Fibroblast of lung (primary cell): ENCODE data around the gene SLC24A3. TPM values are rescaled to one million over a fixed set of nuclear protein-coding genes. Genes with fewer than 3 reads are reported as not detected.
"Not testable (repeated sequence)": the region's sequence is repeated elsewhere in the genome, so short reads cannot be mapped to it uniquely, and the experiment has no call there.

Experiments used
- DNase-seq, 2 donors: peaks; one replicate each; pipeline versions ENCODE4 v3.0.0 to v3.0.0-alpha.2; 2010; ENCODE audit warnings: low read depth in 2 of 2
- H2AFZ ChIP-seq: 2 replicates; pipeline ENCODE4 v1.5.1; 2012; ENCODE audit warnings: low read length, control low read depth, inconsistent platforms
- H3K27ac ChIP-seq: 2 replicates; pipeline ENCODE4 v1.5.1; 2011; ENCODE audit warnings: low read length, control low read depth; ENCODE audit not compliant: insufficient read depth
- H3K27me3 ChIP-seq: 2 replicates; pipeline ENCODE4 v1.5.1; 2011; ENCODE audit warnings: mild to moderate bottlenecking, low read length; ENCODE audit not compliant: control insufficient read depth, insufficient read depth
- H3K36me3 ChIP-seq: 2 replicates; pipeline ENCODE4 v1.5.1; 2011; ENCODE audit warnings: low read length; ENCODE audit not compliant: control insufficient read depth, insufficient read depth
- H3K4me1 ChIP-seq: 2 replicates; pipeline ENCODE4 v1.5.1; 2011; ENCODE audit warnings: low read length; ENCODE audit not compliant: control insufficient read depth, insufficient read depth; ENCODE audit errors: extremely low read depth
- H3K4me2 ChIP-seq: 2 replicates; pipeline ENCODE4 v1.5.1; 2011; ENCODE audit warnings: low read length, control low read depth; ENCODE audit not compliant: insufficient read depth; ENCODE audit errors: extremely low read depth
- H3K4me3 ChIP-seq, 4 experiments: fragments of 200-600 bp in 1 of 4; sonication (generic) in 1 of 4; replicated peaks in 1 of 4; 2 replicates each; pipeline ENCODE4 v1.5.1; 2011 to 2016; ENCODE audit warnings: low read length in 4 of 4, low read depth in 3 of 4, mild to moderate bottlenecking in 3 of 4, control low read depth in 2 of 4, inconsistent platforms in 1 of 4, mixed read lengths in 1 of 4; ENCODE audit not compliant: insufficient read depth in 1 of 4; ENCODE audit errors: control extremely low read depth in 1 of 4
- H3K79me2 ChIP-seq: 2 replicates; pipeline ENCODE4 v1.5.1; 2012; ENCODE audit warnings: mild to moderate bottlenecking, low read length, inconsistent platforms; ENCODE audit not compliant: control insufficient read depth, insufficient read depth
- H3K9ac ChIP-seq: 2 replicates; pipeline ENCODE4 v1.5.1; 2011; ENCODE audit warnings: mild to moderate bottlenecking, low read length, control low read depth; ENCODE audit not compliant: insufficient read depth
- H3K9me3 ChIP-seq: 2 replicates; pipeline ENCODE4 v1.5.1; 2012; ENCODE audit warnings: low read depth, low read length; ENCODE audit not compliant: control insufficient read depth, insufficient read depth
- H4K20me1 ChIP-seq: 2 replicates; pipeline ENCODE4 v1.5.1; 2011; ENCODE audit warnings: low read length; ENCODE audit not compliant: control insufficient read depth, insufficient read depth; ENCODE audit errors: extremely low read depth
- CTCF ChIP-seq, 2 donors: IDR thresholded peaks in 1 of 2; conservative IDR thresholded peaks in 1 of 2; 1 replicate in 1 of 2; 2 replicates in 1 of 2; pipeline ENCODE4 v1.5.1; 2011 to 2012; ENCODE audit warnings: low read length in 2 of 2, control low read depth in 1 of 2, inconsistent platforms in 1 of 2, low read depth in 1 of 2, mild to moderate bottlenecking in 1 of 2
- EZH2 ChIP-seq: IDR thresholded peaks from 2 replicates; pipeline ENCODE4 v1.5.1; 2012; ENCODE audit warnings: low read length, control low read depth, mild to moderate bottlenecking; ENCODE audit errors: missing control alignments
- polyA plus RNA-seq, 2 donors: library from polyadenylated mRNA; depleted of rRNA in 1 of 2; stranded (reverse) in 1 of 2; unstranded in 1 of 2; fragments of >200 nt; gene quantifications; 2 replicates each; pipeline ENCODE4 v1.2.1, GENCODE V29; 2011 to 2012; ENCODE audit warnings: missing spikeins in 1 of 2
- total RNA-seq: library from RNA; depleted of rRNA; stranded (reverse); fragments of >200 nt; gene quantifications from 2 replicates; pipeline ENCODE4 v1.2.1, GENCODE V29; 2014

Gene SLC24A3
- total and polyA plus RNA-seq, 2 donors (not counting 1 experiment from before 2014, with no cell fraction given), result 0.03 to 1.8 TPM

- no peaks in the 10 kb centered on the region for H3K36me3 ChIP-seq
- H3K4me2 ChIP-seq, result no peak overlapping the region
- TF ChIP-seq EZH2 (no peak), CTCF (conservative IDR thresholded peaks at IDR 0.05 in 1 of 2, IDR thresholded peaks at IDR 0.05 in 1 of 2; ENCODE audit: low read depth in 1 of 2, low read length in 2 of 2) (no peak)
- H3K9me3 ChIP-seq, result no peaks in the 10 kb centered on the region
- no peaks in the 10 kb centered on the region for H3K79me2 ChIP-seq
- no peak overlapping the region for H2AFZ ChIP-seq
- H3K27me3 ChIP-seq, result peaks cover 3% of the 10 kb centered on the region
- DNase-seq, result no peak
- no peak overlapping the region for H3K9ac ChIP-seq
- no peak overlapping the region for H3K27ac ChIP-seq
- no peak overlapping the region for H3K4me3 ChIP-seq
- no peaks in the 10 kb centered on the region for H4K20me1 ChIP-seq
- no peaks in the 10 kb centered on the region for H3K4me1 ChIP-seq
These were observed 537.2 kb downstream of the SLC24A3 start for GRCh38 chr20:19749618-19750071.

GRCh38 chr20:19750101-19750606 is 537.7 kb downstream of the SLC24A3 start:
- H3K27ac ChIP-seq, result no peak overlapping the region
- no peak overlapping the region for H3K4me2 ChIP-seq
- TF ChIP-seq EZH2 (no peak), CTCF (conservative IDR thresholded peaks at IDR 0.05 in 1 of 2, IDR thresholded peaks at IDR 0.05 in 1 of 2; ENCODE audit: low read depth in 1 of 2, low read length in 2 of 2) (no peak)
- peaks cover 3% of the 10 kb centered on the region for H3K27me3 ChIP-seq
- DNase-seq, result no peak
- H4K20me1 ChIP-seq, result no peaks in the 10 kb centered on the region
- H2AFZ ChIP-seq, result no peak overlapping the region
- no peaks in the 10 kb centered on the region for H3K79me2 ChIP-seq
- H3K4me3 ChIP-seq, result no peak overlapping the region
- no peak overlapping the region for H3K9ac ChIP-seq
- H3K9me3 ChIP-seq, result no peaks in the 10 kb centered on the region
- H3K4me1 ChIP-seq, result no peaks in the 10 kb centered on the region
- no peaks in the 10 kb centered on the region for H3K36me3 ChIP-seq

- H2AFZ ChIP-seq, result no peak overlapping the region
- H3K9ac ChIP-seq, result no peak overlapping the region
- TF ChIP-seq CTCF (conservative IDR thresholded peaks at IDR 0.05 in 1 of 2, IDR thresholded peaks at IDR 0.05 in 1 of 2; ENCODE audit: low read depth in 1 of 2, low read length in 2 of 2) (no peak), EZH2 (no peak)
- H3K4me3 ChIP-seq, result no peak overlapping the region
- H3K27me3 ChIP-seq, result peaks cover 3% of the 10 kb centered on the region
- H3K4me2 ChIP-seq, result no peak overlapping the region
- H3K27ac ChIP-seq, result no peak overlapping the region
- H3K36me3 ChIP-seq, result no peaks in the 10 kb centered on the region
- no peak for DNase-seq
- no peaks in the 10 kb centered on the region for H3K79me2 ChIP-seq
- H3K9me3 ChIP-seq, result no peaks in the 10 kb centered on the region
- no peaks in the 10 kb centered on the region for H3K4me1 ChIP-seq
- H4K20me1 ChIP-seq, result no peaks in the 10 kb centered on the region
These were observed 538.6 kb downstream of the SLC24A3 start for GRCh38 chr20:19750907-19751636.

- not testable (repeated sequence) for H3K27ac ChIP-seq, H3K4me2 ChIP-seq
These were observed 541.8 kb downstream of the SLC24A3 start for GRCh38 chr20:19754201-19754600.

More at GRCh38 chr20:19754201-19754600, 541.8 kb downstream of the SLC24A3 start:
- not testable (repeated sequence) for H4K20me1 ChIP-seq, H3K9ac ChIP-seq, H3K79me2 ChIP-seq, H3K4me3 ChIP-seq, DNase-seq, H2AFZ ChIP-seq, H3K4me1 ChIP-seq, H3K36me3 ChIP-seq, H3K27me3 ChIP-seq, H3K9me3 ChIP-seq
